IPS DF 19.7 (cell line): ENCODE data around the gene TFR2.
A peak's percentile ranks its signal among the peaks of the same experiment; 100 is the strongest.
"Not testable (repeated sequence)": the region's sequence is repeated elsewhere in the genome, so short reads cannot be mapped to it uniquely, and the experiment has no call there.

Experiments used
- DNase-seq: peaks from one replicate; pipeline ENCODE4 v3.0.0-alpha.2; 2013; ENCODE audit warnings: low read depth, low spot score

TFR2 gene

DNA sequence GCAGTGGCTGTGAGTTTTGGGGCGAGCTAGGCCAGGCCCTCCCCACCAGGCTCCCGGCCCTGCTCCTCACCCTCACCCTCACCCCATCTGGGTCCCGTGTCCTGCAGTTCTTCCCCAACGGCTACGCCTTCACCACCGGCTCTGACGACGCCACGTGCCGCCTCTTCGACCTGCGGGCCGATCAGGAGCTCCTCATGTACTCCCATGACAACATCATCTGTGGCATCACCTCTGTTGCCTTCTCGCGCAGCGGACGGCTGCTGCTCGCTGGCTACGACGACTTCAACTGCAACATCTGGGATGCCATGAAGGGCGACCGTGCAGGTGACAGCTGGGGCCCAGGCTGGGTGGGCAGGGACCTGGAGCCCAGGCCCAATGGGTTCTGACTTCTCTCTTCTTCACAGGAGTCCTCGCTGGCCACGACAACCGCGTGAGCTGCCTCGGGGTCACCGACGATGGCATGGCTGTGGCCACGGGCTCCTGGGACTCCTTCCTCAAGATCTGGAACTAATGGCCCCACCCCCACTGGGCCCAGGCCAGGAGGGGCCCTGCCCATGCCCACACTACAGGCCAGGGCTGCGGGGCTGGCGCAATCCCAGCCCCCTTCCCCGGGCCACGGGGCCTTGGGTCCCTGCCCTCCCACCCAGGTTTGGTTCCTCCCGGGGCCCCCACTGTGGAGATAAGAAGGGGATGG lies 37.1 kb upstream of the TFR2 start:
- DNase-seq: no peak

DNA sequence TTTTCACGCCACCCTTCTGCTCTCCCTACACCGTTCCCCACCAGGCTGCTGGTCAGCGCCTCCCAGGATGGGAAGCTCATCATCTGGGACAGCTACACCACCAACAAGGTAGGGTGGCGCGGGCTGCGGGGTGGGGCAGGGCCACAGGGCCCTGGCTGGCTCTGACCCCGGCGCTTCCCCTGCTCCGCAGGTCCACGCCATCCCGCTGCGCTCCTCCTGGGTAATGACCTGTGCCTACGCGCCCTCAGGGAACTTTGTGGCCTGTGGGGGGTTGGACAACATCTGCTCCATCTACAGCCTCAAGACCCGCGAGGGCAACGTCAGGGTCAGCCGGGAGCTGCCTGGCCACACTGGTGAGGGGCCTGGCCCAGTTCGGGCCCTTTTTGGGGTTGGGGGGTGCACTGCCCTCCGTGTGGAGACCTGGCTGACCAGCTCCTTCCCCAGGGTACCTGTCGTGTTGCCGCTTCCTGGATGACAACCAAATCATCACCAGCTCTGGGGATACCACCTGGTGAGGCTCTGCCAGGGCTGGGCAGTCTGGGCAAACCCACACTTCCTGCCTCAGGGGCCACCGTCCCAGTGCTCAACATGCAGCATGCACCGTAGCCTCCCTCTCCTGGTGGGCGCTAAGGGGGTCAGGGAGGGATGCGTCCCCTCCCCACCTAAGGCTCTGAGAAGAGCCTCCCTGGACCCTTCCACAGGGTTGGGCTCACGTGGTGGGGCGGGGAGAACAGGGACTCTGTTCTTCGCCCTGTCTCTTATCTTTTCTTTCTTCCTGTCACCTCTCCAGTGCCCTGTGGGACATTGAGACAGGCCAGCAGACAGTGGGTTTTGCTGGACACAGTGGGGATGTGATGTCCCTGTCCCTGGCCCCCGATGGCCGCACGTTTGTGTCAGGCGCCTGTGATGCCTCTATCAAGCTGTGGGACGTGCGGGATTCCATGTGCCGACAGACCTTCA lies 36.2 kb upstream of the TFR2 start:
- no peak for DNase-seq

DNA sequence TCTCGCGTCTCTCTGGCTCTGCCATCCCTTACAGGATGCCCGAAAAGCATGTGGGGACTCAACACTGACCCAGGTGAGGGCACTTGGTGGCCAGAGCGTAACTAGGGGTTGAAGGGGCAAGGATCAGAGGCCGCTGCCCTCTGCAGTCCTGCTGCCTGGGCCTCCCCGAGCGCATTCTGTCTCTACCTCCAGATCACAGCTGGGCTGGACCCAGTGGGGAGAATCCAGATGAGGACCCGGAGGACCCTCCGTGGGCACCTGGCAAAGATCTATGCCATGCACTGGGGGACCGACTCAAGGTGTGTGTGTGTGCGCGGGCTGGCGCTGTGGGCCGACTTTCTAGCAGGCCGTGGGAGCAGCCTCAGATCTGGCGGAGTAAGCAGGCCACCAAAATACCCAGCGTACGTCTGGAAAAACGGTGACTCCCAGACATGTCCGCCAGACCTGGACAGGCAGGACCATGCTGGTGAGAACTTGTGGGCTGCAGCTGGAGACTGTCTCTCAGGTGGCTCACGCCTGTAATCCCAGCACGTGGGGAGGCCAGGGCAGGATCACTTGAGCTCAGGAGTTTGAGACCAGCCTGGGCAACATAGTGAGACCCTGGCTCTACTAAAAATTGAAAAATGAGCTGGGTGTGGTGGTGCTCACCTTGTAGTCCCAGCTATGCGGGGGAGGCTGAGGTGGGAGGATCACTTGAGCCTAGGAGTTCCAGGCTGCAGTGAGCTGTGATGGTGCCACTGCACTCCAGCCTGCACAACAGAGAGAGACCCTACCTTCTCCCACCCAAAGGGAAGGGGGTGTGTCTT lies 35.4 kb upstream of the TFR2 start:
- no peak for DNase-seq

DNA sequence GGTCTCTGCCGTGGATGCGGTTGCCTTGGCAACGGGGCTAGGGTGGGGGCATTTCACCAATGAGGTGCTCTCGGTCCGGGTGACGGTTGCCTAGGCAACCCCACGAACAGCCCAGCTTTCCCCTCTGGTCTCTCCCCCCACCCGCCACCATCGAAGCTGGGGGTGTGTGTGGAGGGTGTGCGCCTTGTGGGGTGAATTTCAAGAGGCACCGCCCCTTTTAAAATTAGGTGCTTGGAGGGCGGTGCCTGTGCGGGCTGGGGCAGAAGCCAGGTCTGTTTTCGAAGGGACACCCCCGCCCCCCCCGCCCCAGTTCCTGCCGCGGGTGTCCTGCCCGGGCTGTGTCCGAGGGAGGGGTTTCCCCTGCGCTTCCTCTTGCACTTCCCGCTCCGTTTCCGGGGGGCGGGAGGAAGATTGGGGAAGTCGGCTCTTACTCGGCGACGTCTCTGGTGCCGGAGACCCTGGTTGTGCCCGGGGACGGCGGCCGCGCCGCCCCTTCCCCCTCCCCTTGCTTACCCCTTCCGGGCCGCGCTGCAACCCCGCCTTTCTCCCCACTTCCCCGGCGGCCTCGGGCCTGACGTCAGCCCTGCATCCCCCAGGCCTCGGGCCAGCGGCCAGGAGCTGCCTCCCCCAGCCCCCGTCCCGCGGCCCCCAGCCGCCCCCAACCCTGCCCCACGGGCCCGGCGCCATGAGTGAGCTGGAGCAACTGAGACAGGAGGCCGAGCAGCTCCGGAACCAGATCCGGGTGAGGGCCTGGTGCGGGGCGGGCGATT lies 34.4 kb upstream of the TFR2 start:
- DNase-seq: no peak

DNA sequence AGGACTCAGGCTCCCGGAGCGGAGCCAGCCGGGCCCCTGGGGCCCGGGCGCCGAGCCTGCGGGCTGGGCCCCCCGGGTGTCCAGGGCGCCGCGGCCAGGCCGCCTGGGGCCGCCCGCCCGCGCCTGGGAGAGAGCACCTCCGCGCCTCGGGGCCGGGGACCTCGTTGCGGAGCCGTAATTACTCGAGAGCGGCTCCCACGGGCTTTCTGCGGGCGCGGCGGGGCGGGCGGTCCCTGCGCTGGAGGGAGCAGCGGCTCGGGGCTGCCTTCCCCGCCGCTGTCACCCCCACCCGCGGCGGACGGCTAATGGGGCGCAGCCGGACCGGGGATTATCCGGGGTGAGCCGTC lies 33.7 kb upstream of the TFR2 start:
- no peak for DNase-seq

DNA sequence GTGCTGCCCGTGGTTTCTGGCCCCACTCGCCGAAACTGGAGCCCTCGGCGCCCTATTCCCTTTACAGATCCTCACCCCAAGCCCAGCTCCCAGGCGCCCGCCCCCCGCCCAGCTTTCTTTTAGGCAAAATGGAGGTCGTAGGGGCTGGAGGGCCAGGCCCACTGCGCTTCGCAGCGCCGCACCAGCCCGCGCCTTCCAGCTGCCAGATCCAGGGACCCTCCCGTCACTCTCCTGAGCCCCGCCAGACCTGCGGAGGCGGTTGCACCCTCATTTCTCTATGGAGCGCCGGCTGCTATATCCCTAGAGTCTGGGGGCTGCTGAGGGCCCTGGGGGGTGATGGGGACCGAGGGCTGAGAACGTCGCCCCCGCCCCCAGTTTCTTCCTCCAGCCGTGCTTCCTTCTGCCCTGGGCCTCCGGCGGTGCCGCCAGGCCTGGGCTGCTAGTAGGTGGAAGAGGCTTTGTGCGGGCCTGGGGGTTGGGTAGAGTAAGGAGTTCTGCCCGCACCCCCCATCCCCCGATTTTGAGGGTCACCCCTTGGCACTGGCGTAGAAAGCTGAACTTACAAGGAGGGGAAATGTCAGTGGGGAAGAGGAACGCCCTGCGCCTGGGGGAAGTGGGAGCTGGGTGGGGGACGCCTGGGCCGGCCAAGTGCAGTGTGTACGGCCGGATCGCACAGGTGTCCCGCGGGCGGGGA lies 33.2 kb upstream of the TFR2 start:
- no peak for DNase-seq

DNA sequence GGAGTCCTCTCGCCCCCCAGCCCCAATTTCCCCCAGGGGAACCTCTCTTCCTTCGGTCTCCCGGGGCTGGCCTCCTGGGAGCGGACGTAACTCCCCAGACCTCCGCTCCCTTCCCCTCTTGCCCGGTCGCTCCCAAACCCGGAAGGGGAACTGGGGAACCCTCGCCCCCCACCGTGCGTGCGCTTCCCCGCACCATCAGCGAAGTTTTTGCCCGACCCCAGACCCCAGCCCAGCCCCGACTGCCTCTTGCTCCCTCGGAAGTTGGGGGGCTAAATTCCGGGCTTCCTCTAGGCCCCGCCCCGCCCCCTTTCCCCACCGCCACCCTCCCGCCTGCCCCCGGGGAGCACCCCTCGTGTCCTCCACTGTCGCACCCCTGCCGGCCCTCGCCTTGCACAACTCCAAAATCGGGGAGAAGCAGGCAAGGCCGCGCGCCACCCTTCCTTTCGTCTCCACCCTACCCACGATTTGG lies 32.6 kb upstream of the TFR2 start:
- no peak for DNase-seq

DNA sequence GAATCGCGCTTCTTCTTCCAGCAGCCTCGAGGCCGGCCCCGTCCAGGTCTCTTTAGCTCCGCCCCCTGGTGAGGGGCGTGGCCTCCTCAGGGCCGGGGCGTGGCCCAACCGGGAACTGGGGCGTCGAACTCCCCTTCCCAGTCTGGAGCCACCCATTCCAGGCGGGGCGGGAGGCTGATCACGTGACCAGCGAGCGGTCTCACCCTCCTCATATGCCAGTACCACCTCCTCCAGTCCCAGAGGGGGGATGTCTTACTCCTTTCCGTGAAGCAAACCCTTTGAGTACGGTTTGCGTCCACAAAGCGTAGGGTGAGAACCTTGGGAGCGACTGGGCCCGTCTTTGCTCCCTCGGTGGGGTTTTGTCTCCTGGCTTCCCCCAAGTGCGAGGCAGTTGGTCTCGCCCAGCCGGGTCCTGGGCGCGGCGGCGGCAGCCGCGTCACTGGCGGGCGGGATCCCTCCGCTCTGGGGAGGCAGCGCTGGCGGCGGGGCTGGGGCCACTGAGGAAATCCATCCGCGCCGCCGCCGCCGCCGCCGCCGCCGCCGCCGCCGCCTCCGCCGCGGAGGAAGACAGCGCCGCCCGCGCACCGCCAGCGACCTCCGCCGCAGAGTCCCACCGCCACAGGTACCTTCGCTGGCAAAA lies 32.1 kb upstream of the TFR2 start, which contains the start of gene GNB2:
Gene GNB2 (plus strand): TSS at position 439 of the 640 bp plus-strand sequence. CDS start 2,526 bp downstream, outside the sequence.
- DNase-seq: peak; percentile 80

DNA sequence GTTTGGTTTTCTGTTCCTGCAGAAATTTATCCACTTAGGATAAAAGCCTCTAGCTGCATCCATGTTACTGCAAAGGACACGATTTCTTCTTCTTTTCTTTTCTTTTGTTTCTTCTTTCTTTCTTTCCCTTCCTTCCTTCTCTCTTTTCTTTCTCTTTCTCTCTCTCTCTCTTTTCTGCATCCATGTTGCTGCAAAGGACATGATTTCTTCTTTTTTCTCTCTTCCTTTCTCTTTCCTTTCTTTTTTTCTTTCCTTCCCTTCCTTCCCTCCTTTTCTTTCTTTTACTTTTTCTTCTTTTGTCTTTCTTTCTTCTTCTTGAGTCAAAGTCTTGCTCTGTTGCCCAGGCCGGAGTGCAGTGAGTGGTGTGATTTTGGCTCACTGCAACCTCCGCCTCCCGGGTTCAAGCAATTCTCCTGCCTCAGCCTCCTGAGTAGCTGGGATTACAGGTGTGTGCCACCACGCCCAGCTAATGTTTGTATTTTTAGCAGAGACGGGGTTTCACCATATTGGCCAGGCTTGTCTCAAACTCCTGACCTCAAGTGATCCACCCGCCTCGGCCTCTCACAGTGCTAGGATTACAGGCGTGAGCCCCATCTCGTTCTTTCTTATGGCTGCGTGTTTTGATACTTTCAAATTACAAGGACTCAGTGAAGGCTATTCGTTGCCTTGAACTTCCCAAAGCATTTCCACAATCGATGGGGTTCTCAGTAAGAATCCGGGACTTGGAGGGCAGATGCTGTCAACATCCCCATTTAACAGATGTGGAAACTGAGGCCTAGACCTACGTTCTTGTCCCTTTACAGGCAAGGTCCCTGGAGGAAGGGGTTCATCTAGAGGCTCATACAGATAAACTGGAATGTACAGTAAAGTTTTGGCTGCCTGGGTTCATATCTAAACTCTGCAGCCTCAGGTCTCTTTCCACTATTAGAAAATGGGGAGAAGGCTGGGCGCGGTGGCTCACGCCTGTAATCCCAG lies 30.3 kb upstream of the TFR2 start:
- no peak for DNase-seq

DNA sequence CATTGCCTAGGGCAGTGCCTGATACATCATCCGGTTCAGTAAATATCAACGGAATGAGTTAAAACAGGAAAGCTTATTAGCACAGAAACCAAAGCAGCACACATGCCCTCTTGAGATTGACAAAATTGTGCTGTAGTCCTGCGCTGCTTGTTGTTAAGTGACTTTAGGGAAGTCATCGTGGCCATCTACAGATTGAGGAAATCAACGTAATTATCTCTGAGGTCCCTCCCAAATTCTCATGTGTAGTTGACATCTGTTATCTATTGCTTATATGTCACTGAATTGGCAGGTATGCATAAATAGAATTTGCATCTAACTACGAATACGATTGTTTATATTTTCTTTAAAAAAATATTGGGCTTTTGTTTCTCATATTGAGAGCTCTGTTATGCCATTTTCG lies 28.7 kb upstream of the TFR2 start:
- no peak for DNase-seq

DNA sequence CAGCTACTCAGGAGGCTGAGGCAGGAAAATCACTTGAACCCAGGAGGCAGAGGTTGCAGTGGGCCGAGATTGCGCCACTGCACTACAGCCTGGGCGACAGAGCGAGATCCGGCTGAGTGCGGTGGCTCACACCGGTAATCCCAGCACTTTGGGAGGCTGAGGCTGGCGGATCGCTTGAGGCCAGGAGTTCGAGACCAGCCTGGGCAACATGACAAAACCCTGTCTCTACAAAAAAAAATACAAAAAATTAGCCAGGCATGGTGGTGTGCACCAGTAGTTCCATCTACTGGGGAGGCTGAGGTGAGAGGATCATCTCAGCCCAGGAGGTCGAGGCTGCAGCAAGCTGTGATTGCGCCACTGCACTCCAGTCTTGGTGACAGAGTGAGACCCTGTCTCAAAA lies 27.8 kb upstream of the TFR2 start:
- not testable (repeated sequence) for DNase-seq

DNA sequence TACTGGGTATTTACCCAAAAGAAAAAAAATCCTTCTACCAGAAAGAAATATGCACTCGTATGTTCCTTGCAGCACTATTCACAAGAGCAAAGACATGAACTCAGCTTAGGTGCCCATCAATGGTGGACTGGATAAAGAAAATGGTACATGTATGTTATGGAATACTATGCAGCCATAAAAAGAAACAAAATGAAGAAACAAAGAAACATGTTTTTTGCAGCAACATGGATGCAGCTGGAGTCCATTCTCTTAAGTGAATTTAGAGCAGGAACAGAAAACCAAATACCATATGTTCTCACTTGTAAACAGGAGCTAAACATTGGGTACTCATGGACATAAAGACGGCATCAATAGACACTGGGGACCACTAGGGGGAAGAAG lies 26.7 kb upstream of the TFR2 start:
- no peak for DNase-seq

DNA sequence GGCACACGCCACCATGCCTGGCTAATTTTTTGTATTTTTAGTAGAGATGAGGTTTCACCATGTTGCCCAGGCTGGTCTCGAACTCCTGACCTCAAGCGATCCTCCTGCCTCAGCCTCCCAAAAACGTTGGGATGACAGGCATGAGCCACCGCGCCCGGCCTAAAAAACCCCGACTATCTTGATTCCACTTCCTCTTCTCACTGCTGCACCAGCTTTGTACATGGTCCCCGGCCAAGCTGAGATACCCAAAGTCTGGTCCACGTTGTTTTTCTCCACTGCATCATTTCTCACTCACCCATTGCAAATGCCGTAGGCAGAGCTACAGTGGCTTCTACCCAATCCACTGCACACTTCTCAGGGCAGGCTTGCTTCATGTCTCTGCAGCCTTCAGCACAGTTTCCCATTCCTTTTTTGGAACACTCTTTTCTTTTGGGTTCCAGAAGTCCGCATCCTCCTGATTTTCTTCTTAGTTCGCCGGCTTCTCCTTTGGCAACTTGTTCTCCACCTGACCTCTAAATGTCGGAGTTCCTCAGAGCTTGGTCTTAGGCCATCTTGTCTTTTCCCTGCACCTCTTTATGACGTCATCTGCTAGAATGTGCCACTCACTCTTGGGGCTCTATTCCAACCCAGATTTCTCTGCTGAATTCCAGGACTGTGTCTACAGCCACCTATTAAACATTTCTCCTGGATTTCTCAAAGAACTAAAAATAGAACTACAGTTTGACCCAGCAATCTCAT lies 26.1 kb upstream of the TFR2 start:
- DNase-seq: no peak

DNA sequence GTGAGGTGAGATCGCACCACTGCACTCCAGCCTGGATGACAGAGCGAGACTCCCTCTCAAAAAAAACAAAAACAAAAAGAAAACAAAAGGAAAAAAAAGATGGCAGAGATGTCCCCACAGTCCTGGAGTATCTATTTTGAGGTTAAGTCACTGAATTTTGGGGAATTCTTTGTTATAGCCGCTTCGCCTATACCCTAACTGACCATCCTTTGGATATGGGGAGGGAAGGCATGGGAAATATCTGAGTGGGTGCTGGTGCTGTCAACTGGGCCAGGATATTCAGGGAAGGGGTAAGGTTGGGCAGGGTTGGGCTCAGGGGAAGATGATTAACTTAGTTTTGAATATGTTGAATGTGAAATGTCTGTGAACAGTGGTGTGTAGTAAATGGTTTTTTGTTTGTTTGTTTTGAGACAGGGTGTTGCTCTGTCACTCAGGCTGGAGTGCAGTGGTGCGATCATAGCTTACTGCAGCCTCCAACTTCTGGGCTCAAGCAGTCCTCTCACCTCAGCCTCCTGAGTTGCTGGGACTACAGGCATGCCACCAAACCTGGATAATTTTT lies 23.9 kb upstream of the TFR2 start:
- no peak for DNase-seq

DNA sequence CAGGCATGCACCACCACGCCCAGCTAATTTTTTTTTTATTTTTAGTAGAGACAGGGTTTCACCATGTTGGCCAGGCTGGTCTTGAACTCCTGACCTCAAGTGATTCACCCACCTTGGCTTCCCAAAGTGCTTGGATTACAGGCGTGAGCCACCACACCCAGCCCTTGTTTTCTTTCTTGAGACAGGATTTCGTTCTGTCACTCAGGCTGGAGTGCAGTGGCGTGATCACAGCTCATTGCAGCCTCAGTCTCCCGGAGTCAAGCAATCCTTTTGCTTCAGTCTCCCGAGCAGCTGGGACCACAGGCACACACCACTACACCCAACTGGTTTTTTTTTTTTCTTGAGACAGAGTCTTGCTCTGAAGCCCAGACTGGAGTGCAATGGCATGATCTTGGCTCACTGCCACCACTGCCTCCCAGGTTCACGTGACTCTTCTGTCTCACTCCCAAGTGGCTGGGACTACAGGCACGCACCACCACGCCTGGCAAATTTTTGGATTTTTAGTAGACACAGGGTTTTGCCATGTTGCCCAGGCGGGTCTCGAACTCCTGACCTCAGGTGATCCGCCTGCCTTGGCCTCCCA lies 20.9 kb upstream of the TFR2 start:
- not testable (repeated sequence) for DNase-seq

DNA sequence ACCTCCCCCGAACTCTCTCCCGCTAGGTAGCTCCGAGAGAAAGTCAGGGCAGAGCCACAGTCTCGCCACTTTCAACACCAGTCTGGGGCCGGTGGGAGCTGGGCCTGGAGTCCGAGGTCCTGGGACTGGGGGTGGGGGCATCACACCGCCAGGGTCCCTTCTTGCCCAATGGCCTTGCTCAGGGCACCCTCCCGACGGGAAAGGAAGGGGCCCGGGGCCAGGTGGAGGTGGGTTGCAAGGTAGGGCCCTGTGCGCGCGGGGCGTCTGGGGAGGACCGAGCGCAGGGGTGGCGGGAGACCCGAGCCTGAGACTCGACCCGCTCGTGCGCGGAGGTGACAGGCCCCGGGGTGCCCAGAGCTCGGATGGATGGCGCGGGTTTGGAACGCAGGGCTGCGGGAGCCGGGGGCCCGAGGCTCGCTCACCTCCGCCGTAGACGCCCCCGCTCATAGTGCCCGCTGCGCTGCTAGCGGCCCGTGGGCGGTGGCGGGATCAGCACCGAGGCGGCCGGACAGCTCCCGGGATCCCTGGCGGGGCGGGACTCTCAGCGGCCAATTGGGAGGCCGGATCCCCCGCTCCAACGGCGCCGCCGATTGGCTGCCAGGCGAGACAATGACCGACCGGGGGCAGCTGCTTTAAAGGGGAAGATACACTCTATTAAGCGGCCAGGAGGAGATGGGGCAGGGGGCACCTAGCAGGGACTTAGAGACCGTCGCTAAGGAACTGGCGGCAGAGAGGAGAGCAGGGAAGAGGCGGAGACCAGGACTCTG lies 14.7 kb upstream of the TFR2 start, which contains the start of gene ACTL6B:
Gene ACTL6B (minus strand): TSS at position 541 of the 767 bp plus-strand sequence. CDS start 94 bp downstream, at position 447.
- DNase-seq: peak; percentile 48
